Activated gamma-delta T cell treated with Interleukin-2 at 50 U/mL for 16 hours (primary cell): Measurements from ENCODE around the gene MPDU1.

Source experiments
- DNase-seq: peaks from one replicate; pipeline ENCODE4 v3.0.0-alpha.2; 2020

Gene MPDU1

DNA sequence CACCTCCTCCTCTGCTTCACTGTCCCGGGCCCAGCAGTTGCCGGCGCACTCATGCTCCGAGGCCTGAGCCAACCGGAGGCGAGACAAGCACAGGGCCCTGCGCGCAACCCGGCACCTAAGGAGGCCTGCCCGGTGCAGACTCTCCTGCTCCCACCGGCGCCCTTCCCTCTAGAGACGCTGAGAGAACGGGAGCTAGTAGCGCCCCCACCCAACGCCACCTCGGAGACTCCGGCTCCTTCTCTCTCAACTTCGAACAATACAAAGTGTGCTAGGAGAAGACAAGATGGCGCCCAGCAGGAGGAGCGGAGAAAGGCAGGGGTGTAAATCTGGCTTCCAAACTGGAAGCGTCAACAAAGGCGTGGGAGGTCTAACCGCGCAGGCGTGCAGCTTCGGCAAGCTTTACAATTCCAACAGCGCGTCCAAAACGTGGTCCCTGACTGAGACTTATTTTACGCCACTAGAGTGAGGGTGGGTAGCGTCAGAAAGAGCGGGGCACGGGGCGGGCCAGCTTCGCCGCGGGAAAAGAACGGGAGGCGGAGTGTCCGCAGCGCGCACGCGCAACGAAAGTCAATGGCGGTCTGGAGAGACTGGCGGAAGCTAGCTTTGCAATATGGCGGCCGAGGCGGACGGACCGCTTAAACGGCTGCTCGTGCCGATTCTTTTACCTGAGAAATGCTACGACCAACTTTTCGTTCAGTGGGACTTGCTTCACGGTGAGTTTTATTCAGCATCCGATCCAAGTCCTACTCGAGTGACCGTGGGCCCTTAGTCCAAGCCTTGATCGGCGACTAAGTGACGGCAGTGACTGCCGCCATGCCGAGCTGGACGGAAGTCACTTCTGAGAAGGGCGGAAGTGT is at the start of gene MPDU1:
TSS of gene MPDU1 (plus strand) at position 600 of the 857 bp plus-strand sequence. CDS start at position 611, 11 bp downstream.
- peak; percentile 94 for DNase-seq

DNA sequence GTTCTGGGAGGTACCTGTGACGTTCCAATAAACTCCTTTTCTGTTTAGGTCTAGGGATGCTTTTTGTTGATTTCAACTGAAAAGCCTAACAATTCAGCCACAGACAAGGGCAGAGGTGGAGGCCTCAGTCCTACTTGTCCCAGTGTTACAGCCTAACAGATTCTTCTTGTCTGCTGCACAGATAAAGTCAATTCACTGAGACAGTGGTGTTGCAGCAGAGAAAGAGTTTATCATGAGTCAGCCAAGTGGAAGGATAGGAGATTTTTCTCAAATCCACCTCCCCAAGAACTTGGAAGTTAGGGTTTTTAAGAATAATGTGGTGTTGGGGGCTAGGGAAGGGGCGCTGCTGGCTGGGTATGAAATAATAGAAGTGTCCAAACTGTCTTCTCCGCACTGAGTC is 45.6 kb upstream of the MPDU1 start:
- no peak for DNase-seq

- no peak for DNase-seq
Observed at GRCh38 chr17:7538891-7539545, 44.6 kb upstream of the MPDU1 start.

- no peak for DNase-seq
Observed at GRCh38 chr17:7541074-7541621, 42.5 kb upstream of the MPDU1 start.

GRCh38 chr17:7544911-7545310 is 38.7 kb upstream of the MPDU1 start:
- DNase-seq, result no peak

DNA sequence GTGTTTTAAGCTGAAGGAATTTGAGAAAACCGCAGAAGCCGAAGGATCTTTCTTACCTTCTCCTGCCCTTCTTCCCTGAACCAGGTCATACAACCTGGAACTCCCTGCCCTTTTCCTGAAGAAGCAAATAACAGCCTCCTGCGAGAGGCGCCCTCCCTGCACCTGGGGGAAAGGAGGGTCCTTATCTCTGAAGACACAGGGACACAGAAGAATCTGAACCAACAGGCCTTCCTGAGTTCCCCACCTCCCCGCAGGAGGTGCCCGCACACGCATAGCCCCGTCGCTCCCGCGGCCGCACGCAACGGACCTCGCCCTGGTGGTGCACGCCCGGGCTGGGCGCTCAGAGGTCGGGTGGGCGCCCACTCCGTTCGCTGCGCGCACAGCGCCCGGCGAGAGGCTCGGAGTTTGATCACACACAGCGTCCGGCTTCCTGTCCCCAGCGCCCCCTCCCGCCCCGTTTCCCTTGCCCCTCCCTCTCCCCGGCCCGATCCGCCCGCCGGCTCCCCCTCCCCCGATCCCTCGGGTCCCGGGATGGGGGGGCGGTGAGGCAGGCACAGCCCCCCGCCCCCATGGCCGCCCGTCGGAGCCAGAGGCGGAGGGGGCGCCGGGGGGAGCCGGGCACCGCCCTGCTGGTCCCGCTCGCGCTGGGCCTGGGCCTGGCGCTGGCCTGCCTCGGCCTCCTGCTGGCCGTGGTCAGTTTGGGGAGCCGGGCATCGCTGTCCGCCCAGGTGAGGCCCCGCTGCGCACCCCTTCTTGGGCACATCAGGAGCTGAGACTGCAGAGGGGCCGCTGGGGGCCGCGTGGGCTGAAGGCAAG is 34.9 kb upstream of the MPDU1 start, which contains the start of gene TNFSF12:
TSS of gene TNFSF12 (plus strand) at position 474 of the 816 bp plus-strand sequence. CDS start at position 570, 96 bp downstream.
- DNase-seq, result peak; percentile 63

- DNase-seq, result peak; percentile 25
Observed at GRCh38 chr17:7549401-7550055, 34.1 kb upstream of the MPDU1 start.

- no peak for DNase-seq
Observed at GRCh38 chr17:7550344-7550743, 33.3 kb upstream of the MPDU1 start.

- no peak for DNase-seq
Observed at GRCh38 chr17:7551396-7551795, 32.3 kb upstream of the MPDU1 start.

GRCh38 chr17:7552621-7553051 is 31.0 kb upstream of the MPDU1 start:
- DNase-seq, result no peak

GRCh38 chr17:7553356-7553755 is 30.3 kb upstream of the MPDU1 start:
- DNase-seq, result no peak

DNA sequence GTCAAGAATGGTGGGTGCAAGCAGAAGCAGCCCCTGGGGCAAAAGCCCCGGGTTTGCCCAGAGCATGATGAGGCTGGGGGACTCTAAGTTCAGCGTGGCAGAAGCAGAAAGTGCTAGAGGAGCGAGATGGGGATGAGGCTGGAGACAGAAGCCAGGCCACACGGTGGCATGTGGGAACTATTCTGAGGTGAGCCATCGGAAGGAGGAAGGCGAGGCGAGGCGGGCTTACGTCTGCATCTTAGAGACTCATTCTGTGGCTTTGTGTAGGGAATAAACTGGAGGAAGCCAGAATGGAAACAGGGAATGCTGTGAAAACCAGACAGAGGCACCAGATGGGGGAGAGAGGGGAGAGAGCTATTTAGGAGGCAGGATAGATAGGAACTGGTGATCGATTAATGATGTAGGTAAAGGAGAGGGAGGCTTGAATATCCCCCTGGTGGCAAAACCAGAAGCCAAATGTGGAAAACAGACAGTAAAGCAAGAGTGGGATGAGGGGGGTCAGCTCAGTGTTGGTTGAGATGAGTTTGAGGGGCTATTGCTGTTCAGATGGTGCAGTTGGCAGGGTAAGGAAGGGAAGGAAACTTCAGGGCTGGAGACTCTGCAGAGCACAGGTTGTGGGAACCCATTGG is 28.2 kb upstream of the MPDU1 start:
- no peak for DNase-seq

GRCh38 chr17:7556627-7557026 is 27.0 kb upstream of the MPDU1 start:
- no peak for DNase-seq

DNA sequence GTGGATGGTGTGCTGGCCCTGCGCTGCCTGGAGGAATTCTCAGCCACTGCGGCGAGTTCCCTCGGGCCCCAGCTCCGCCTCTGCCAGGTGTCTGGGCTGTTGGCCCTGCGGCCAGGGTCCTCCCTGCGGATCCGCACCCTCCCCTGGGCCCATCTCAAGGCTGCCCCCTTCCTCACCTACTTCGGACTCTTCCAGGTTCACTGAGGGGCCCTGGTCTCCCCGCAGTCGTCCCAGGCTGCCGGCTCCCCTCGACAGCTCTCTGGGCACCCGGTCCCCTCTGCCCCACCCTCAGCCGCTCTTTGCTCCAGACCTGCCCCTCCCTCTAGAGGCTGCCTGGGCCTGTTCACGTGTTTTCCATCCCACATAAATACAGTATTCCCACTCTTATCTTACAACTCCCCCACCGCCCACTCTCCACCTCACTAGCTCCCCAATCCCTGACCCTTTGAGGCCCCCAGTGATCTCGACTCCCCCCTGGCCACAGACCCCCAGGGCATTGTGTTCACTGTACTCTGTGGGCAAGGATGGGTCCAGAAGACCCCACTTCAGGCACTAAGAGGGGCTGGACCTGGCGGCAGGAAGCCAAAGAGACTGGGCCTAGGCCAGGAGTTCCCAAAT is 26.4 kb upstream of the MPDU1 start:
- DNase-seq, result no peak

GRCh38 chr17:7557775-7558543 is 25.7 kb upstream of the MPDU1 start:
- no peak for DNase-seq

DNA sequence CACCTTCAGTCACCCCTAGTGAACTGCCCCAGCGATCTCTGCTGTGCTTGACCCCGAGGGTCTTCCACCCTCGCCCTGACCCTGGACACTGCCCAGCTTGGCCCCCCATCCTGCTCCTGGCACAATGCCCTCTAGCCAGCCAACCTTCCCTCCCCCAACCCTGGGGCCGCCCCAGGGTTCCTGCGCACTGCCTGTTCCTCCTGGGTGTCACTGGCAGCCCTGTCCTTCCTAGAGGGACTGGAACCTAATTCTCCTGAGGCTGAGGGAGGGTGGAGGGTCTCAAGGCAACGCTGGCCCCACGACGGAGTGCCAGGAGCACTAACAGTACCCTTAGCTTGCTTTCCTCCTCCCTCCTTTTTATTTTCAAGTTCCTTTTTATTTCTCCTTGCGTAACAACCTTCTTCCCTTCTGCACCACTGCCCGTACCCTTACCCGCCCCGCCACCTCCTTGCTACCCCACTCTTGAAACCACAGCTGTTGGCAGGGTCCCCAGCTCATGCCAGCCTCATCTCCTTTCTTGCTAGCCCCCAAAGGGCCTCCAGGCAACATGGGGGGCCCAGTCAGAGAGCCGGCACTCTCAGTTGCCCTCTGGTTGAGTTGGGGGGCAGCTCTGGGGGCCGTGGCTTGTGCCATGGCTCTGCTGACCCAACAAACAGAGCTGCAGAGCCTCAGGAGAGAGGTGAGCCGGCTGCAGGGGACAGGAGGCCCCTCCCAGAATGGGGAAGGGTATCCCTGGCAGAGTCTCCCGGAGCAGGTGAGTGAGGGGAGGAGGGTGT is 24.9 kb upstream of the MPDU1 start, which contains the start of gene TNFSF13:
TSS of gene TNFSF13 (plus strand) at position 207 of the 776 bp plus-strand sequence. CDS start at position 497, 290 bp downstream.
- DNase-seq, result no peak

- no peak for DNase-seq
Observed at GRCh38 chr17:7559320-7560171, 24.1 kb upstream of the MPDU1 start.
